ENCODE results near the gene CD40LG. TPM values are rescaled to one million over a fixed set of nuclear protein-coding genes. Genes with fewer than 3 reads are reported as not detected.

CD40LG gene
- polyA plus RNA-seq, 1 donor from 2014 or later: not detected

- H3F3A ChIP-seq (ENCODE audit: insufficient read depth, low read length, poor library complexity, severe bottlenecking): no peaks in the 10 kb centered on the region
- no peak overlapping the region for H3K4me2 ChIP-seq (ENCODE audit: low read length)
Measured at GRCh38 chrX:136689436-136689835, 41.5 kb downstream of the CD40LG start.

GRCh38 chrX:136691028-136691809, 43.3 kb downstream of the CD40LG start:
- Histone ChIP-seq H3F3A (ENCODE audit: insufficient read depth, low read length, poor library complexity, severe bottlenecking) (no peaks in the 10 kb centered on the region), H3K27ac (ENCODE audit: low read length) (no peak overlapping the region), H3K79me2 (replicated peaks; ENCODE audit: insufficient read depth, low read length) (no peaks in the 10 kb centered on the region), H3K4me3 (ENCODE audit: low read length) (no peak overlapping the region), H3K9ac (ENCODE audit: low read length) (no peak overlapping the region), H2AFZ (ENCODE audit: low read depth, low read length) (no peak overlapping the region), H3K27me3 (ENCODE audit: insufficient read depth, low read depth, low read length) (no peaks in the 10 kb centered on the region), H3K9me3 (ENCODE audit: low read length) (no peaks in the 10 kb centered on the region), H3K4me2 (ENCODE audit: low read length) (no peak overlapping the region), H4K20me1 (ENCODE audit: insufficient read depth) (no peaks in the 10 kb centered on the region), H3K36me3 (ENCODE audit: insufficient read depth, low read length) (no peaks in the 10 kb centered on the region), H3K9me2 (ENCODE audit: insufficient read depth, low read length) (no peaks in the 10 kb centered on the region)
- TF ChIP-seq EZH2 (IDR thresholded peaks at IDR 0.05; ENCODE audit: borderline replicate concordance, insufficient read depth, low read length, poor library complexity, severe bottlenecking): no peak
- no peak for TF ChIP-seq MXI1 (conservative IDR thresholded peaks at IDR 0.05; ENCODE audit: poor library complexity, severe bottlenecking)
- no peak for TF ChIP-seq SMC3 (conservative IDR thresholded peaks at IDR 0.05; ENCODE audit: poor library complexity)
- TF ChIP-seq POLR2AphosphoS5 (IDR thresholded peaks at IDR 0.05): no peak
- no peak for TF ChIP-seq TAF1 (IDR thresholded peaks at IDR 0.05; ENCODE audit: low read depth)
- TF ChIP-seq CTCF (IDR thresholded peaks at IDR 0.05; ENCODE audit: poor library complexity, severe bottlenecking): no peak
- no peak for TF ChIP-seq RAD21 (conservative IDR thresholded peaks at IDR 0.05)
- no peak for TF ChIP-seq EP300 (conservative IDR thresholded peaks at IDR 0.05; ENCODE audit: poor library complexity, severe bottlenecking)
- no peak for TF ChIP-seq REST (IDR thresholded peaks at IDR 0.05; ENCODE audit: borderline replicate concordance)

More at GRCh38 chrX:136689436-136689835, 41.5 kb downstream of the CD40LG start:
- H3K9me3 ChIP-seq (ENCODE audit: low read length): no peaks in the 10 kb centered on the region
- no peaks in the 10 kb centered on the region for H3K9me2 ChIP-seq (ENCODE audit: insufficient read depth, low read length)
- no peak for TF ChIP-seq SMC3 (conservative IDR thresholded peaks at IDR 0.05; ENCODE audit: poor library complexity)
- H3K36me3 ChIP-seq (ENCODE audit: insufficient read depth, low read length): no peaks in the 10 kb centered on the region
- no peak overlapping the region for H3K27ac ChIP-seq (ENCODE audit: low read length)
- H3K79me2 ChIP-seq (replicated peaks; ENCODE audit: insufficient read depth, low read length): no peaks in the 10 kb centered on the region
- no peak overlapping the region for H2AFZ ChIP-seq (ENCODE audit: low read depth, low read length)
- H3K4me3 ChIP-seq (ENCODE audit: low read length): no peak overlapping the region
- no peaks in the 10 kb centered on the region for H4K20me1 ChIP-seq (ENCODE audit: insufficient read depth)
- H3K27me3 ChIP-seq (ENCODE audit: insufficient read depth, low read depth, low read length): no peaks in the 10 kb centered on the region
- H3K9ac ChIP-seq (ENCODE audit: low read length): no peak overlapping the region
